GM12873 (cell line): ENCODE results near the gene PCK1.

ENCODE experiments used
- CTCF ChIP-seq: IDR thresholded peaks from 2 replicates; pipeline ENCODE4 v1.5.1; 2012; ENCODE audit warnings: low read depth, mild to moderate bottlenecking, moderate library complexity, low read length, control low read depth; ENCODE audit not compliant: insufficient read depth; ENCODE audit errors: missing control alignments

PCK1 gene

DNA sequence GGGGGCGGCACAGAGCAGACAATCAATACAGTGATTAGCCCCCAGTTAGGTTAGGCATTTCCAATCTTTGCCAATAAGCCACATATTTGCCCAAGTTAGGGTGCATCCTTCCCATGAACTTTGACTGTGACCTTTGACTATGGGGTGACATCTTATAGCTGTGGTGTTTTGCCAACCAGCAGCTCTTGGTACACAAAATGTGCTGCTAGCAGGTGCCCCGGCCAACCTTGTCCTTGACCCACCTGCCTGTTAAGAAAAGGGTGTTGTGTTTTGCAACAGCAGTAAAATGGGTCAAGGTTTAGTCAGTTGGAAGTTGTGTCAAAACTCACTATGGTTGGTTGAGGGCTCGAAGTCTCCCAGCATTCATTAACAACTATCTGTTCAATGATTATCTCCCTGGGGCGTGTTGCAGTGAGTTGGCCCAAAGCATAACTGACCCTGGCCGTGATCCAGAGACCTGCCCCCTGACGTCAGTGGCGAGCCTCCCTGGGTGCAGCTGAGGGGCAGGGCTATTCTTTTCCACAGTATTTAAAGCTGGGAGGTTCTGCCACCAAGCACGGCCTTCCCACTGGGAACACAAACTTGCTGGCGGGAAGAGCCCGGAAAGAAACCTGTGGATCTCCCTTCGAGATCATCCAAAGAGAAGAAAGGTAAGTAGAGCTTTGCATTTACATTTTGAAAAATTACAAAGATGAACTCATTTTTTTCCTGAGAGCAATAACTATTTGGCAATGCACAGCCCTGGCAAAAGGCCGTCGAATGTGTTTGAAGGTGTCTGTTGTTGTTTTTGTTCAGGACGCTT lies at the start of gene PCK1:
TSS of gene PCK1 (plus strand) at position 557 of the 802 bp plus-strand sequence. CDS start 302 bp downstream, outside the sequence.
- TF ChIP-seq CTCF: no peak

DNA sequence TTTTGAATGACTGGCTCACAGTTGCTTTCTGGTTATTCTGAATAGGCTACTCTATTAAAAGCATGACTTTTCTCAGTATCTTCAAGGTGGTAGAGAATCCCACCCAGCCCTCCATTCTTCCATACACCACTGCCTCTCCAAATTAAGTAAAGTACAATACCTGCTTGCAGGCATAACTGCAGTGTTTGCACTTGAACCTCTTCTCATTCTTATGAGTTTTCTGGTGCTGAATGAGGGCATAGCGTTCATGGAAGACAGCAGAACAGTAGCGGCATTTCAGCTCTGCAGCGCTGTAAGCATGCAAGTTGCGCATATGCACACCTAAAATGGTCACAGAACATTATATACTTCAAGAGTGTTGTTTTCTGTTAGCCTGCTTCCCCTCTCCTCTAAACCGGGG lies 48.5 kb upstream of the PCK1 start:
- no peak for TF ChIP-seq CTCF

- no peak for TF ChIP-seq CTCF
These were observed 47.7 kb upstream of the PCK1 start for GRCh38 chr20:57513199-57513598.

DNA sequence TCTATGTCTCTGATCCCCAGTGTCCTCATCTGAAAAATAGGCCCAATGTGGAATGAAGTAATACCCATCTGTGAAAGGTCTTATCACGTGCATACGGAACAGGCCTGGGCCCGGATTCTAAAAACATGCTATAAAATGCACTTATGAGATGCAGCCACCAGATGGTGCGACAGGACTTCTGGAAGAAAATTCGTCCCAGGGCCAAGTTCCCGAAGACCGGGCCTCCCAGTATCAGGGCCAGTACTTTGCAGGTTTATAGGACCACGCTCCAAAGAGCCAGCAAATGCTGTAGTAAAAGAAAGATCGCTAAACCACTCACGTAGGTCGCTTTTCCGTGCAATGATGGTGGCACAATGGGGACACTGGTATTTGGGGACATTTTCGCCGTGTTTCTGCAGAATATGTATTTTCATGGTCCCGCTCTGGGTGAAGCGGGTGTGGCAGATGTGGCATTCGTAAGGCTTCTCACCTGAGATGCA lies 46.6 kb upstream of the PCK1 start:
- peak; percentile 69 for TF ChIP-seq CTCF

GRCh38 chr20:57517904-57518303 lies 43.0 kb upstream of the PCK1 start:
- no peak for TF ChIP-seq CTCF

DNA sequence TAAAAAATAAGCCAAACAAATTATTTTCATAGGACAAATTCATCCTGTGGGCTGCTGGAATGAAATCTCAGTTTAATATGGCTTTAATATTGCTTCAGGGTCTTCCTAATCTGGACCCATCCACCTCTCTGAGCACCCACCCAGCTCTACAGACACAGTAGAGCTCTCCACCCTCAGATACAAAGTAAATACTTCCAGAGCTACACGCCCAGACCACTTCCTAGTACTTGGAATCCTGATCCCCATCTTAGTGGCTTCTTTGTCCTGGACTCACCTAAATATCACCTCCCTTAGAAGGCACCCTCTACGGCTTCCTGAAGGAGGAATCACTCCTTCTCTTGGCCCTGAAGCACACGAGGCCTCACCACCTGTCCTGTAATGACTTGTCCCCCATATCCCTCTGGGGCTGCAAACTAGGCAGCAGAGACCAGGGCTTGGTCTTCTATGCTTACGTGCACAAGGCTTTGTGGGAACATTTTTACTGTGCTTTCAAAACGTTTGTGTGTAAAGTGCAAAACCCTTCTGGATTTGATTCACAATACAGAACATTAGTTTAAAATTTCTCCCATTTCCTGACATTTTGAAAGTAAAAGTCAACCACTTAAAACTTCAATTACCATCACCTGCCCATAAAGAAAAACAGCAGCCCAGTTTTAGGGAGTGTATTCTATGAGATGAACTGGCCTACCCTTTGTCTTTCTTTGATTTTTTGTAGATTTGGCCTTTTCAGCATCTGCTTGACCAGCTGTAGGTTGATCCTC lies 38.4 kb upstream of the PCK1 start:
- TF ChIP-seq CTCF: no peak

DNA sequence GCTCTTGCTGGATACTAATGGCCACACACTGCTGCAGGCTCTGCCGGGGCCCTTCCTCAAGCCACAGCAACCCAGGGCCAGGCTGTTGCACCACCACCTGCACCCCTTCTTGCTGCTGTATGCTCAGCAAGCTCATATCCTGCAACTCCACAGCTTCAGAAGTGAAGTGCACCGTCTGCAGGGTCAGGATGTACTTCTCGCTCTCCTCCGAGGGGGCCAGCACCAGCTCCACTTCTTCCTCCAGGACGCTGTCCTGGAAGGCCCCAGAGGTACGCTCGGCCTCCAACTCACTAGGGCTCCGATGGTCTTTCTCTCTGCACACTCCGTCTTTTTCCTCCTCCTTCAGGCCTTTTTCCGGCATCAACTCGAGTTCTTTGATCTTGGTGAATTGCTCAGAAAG lies 37.1 kb upstream of the PCK1 start:
- no peak for TF ChIP-seq CTCF
